DOHH2 (cell line): ENCODE results near the gene ATP11A.

Experiments
- EZH2phosphoT487 ChIP-seq: fragments of 200-600 bp; sonication (generic); IDR thresholded peaks from 2 replicates; pipeline ENCODE4 v1.6.1; 2017; ENCODE audit warnings: borderline replicate concordance, mild to moderate bottlenecking, antibody characterized with exemption, low read length, moderate library complexity, mixed read lengths
- TF ChIP-seq, protein P1 (sequence below): fragments of 200-600 bp; sonication (generic); IDR thresholded peaks from one replicate; pipeline ENCODE4 v1.5.1; 2014; ENCODE audit warnings: antibody characterized with exemption, mild to moderate bottlenecking, low read depth, low read length; ENCODE audit not compliant: poor library complexity, severe bottlenecking

- no peak for TF ChIP-seq EZH2phosphoT487
- TF ChIP-seq, protein P1, sequence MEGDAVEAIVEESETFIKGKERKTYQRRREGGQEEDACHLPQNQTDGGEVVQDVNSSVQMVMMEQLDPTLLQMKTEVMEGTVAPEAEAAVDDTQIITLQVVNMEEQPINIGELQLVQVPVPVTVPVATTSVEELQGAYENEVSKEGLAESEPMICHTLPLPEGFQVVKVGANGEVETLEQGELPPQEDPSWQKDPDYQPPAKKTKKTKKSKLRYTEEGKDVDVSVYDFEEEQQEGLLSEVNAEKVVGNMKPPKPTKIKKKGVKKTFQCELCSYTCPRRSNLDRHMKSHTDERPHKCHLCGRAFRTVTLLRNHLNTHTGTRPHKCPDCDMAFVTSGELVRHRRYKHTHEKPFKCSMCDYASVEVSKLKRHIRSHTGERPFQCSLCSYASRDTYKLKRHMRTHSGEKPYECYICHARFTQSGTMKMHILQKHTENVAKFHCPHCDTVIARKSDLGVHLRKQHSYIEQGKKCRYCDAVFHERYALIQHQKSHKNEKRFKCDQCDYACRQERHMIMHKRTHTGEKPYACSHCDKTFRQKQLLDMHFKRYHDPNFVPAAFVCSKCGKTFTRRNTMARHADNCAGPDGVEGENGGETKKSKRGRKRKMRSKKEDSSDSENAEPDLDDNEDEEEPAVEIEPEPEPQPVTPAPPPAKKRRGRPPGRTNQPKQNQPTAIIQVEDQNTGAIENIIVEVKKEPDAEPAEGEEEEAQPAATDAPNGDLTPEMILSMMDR = no peak
Measured at GRCh38 chr13:112723771-112724170, 33.9 kb downstream of the ATP11A start.
